Measurements from ENCODE around the gene CACNB2. TPM values are rescaled to one million over a fixed set of nuclear protein-coding genes. Genes with fewer than 3 reads are reported as not detected.

CACNB2 gene
- 1 to 10 TPM in 1 of 4 donors, under 1 TPM in 2, not detected in 1; 0.13 to 1.5 (median 0.18) TPM for total RNA-seq

- Histone ChIP-seq H3K4me1 (peaks cover 0 to 4% of the 10 kb centered on the region in 2 donors), H3K27ac (peak within 1 kb of the TSS in 1 of 4 donors; percentile 37), H3K4me3 (peak within 1 kb of the TSS; percentile 51 to 56 (median 54)), H3K27me3 (peaks cover 0 to 20% (median 6%) of the 10 kb centered on the region in 3 donors), H3K9me3 (no peaks in the 10 kb centered on the region), H3K36me3 (no peaks in the 10 kb centered on the region)
- in situ Hi-C loops (cut with MboI; ENCODE audit: low sequenced_read_pairs in 4 of 4) (no loop called here), intact Hi-C loops (cut with DNase I; ENCODE audit: low total_unique reads) (no loop called here)
- no peak for DNase-seq
- no peak for TF ChIP-seq POLR2A (IDR thresholded peaks at IDR 0.05)
- TF ChIP-seq CTCF (IDR thresholded peaks at IDR 0.05 in 4 of 5, conservative IDR thresholded peaks at IDR 0.05 in 1 of 5): no peak
- ATAC-seq: no peak
These were observed at the start of gene CACNB2 for GRCh38 chr10:18140149-18140956. TSS of gene CACNB2 (plus strand) at chr10:18140424.

- ATAC-seq (no peak), DNase-seq (no peak)
- Histone ChIP-seq H3K9me3 (no peaks in the 10 kb centered on the region), H3K4me1 (no peaks in the 10 kb centered on the region), H3K27me3 (no peaks in the 10 kb centered on the region), H3K4me3 (no peak overlapping the region), H3K36me3 (no peaks in the 10 kb centered on the region), H3K27ac (no peak overlapping the region)
- TF ChIP-seq CTCF (IDR thresholded peaks at IDR 0.05 in 4 of 5, conservative IDR thresholded peaks at IDR 0.05 in 1 of 5) (no peak), POLR2A (IDR thresholded peaks at IDR 0.05) (no peak)
- intact Hi-C loops (cut with DNase I; ENCODE audit: low total_unique reads) (no loop called here), in situ Hi-C loops (cut with MboI; ENCODE audit: low sequenced_read_pairs in 4 of 4) (no loop called here)
These were observed 45.9 kb upstream of the CACNB2 start for GRCh38 chr10:18094332-18094731.

GRCh38 chr10:18094793-18095192 is 45.4 kb upstream of the CACNB2 start:
- in situ Hi-C loops (cut with MboI; ENCODE audit: low sequenced_read_pairs in 4 of 4): no loop called here
- intact Hi-C loops (cut with DNase I; ENCODE audit: low total_unique reads): no loop called here
- no peak for ATAC-seq
- Histone ChIP-seq H3K9me3 (no peaks in the 10 kb centered on the region), H3K36me3 (no peaks in the 10 kb centered on the region), H3K27ac (no peak overlapping the region), H3K4me3 (no peak overlapping the region), H3K27me3 (no peaks in the 10 kb centered on the region), H3K4me1 (no peaks in the 10 kb centered on the region)
- DNase-seq: no peak
- TF ChIP-seq POLR2A (IDR thresholded peaks at IDR 0.05) (no peak), CTCF (IDR thresholded peaks at IDR 0.05 in 4 of 5, conservative IDR thresholded peaks at IDR 0.05 in 1 of 5) (no peak)

GRCh38 chr10:18097524-18097923 is 42.7 kb upstream of the CACNB2 start:
- no peaks in the 10 kb centered on the region for H3K4me1 ChIP-seq
- no peaks in the 10 kb centered on the region for H3K9me3 ChIP-seq
- intact Hi-C loops (cut with DNase I; ENCODE audit: low total_unique reads) (no loop called here), in situ Hi-C loops (cut with MboI; ENCODE audit: low sequenced_read_pairs in 4 of 4) (no loop called here)
- ATAC-seq (no peak), DNase-seq (no peak)
- H3K27me3 ChIP-seq: no peaks in the 10 kb centered on the region
- H3K36me3 ChIP-seq: no peaks in the 10 kb centered on the region
- H3K27ac ChIP-seq: no peak overlapping the region
- no peak for TF ChIP-seq POLR2A (IDR thresholded peaks at IDR 0.05)
- no peak for TF ChIP-seq CTCF (IDR thresholded peaks at IDR 0.05 in 4 of 5, conservative IDR thresholded peaks at IDR 0.05 in 1 of 5)
- H3K4me3 ChIP-seq: no peak overlapping the region

All from gastrocnemius medialis (tissue), 4 donors.